ENCODE results near the gene MYH14. TPM values are rescaled to one million over a fixed set of nuclear protein-coding genes. Genes with fewer than 3 reads are reported as not detected.

The MYH14 gene
- total and polyA plus RNA-seq, 2 of the 13 experiments (the other 11 are each of a cell fraction or from before 2014, with no cell fraction given) = 5.5 to 5.8 TPM

- ATAC-seq (peak; percentile 63; the same call in 2 of the 3 replicates), DNase-seq (ENCODE audit: low spot score) (no peak), FAIRE-seq (no peak)
- ChIA-PET CTCF (ENCODE audit: low intra/inter-chr PET ratio, low total read pairs) (interaction anchor here (1.4 to 1.9 kb wide), 2 partner anchors 93 to 111 kb away, joined by 7 to 13 read pairs; no protein-coding TSS in a partner anchor), POLR2A (no interaction called here)
- Histone ChIP-seq H2AFZ (ENCODE audit: low read length) (no peak overlapping the region), H3K27me3 (ENCODE audit: control insufficient read depth in 1 of 2, insufficient read depth in 2 of 2, low read length in 2 of 2) (no peaks in the 10 kb centered on the region), H3K9ac (ENCODE audit: insufficient read depth, low read depth, low read length) (no peak overlapping the region), H4K20me1 (ENCODE audit: insufficient read depth, low read length) (no peaks in the 10 kb centered on the region), H3K36me3 (replicated peaks in 1 of 2; ENCODE audit: control insufficient read depth in 1 of 2, insufficient read depth in 2 of 2, low read length in 2 of 2) (no peaks in the 10 kb centered on the region), H3K4me1 (ENCODE audit: insufficient read depth, low read length) (no peaks in the 10 kb centered on the region), H3K4me2 (ENCODE audit: low read depth, low read length) (no peak overlapping the region), H3K4me3 (replicated peaks in 1 of 3; ENCODE audit: insufficient read depth in 1 of 3, low read depth in 2 of 3, low read length in 3 of 3) (no peak overlapping the region), H3K79me2 (ENCODE audit: insufficient read depth, low read length) (no peaks in the 10 kb centered on the region), H3K27ac (ENCODE audit: extremely low read length, insufficient read depth, low read length) (no peak overlapping the region), H3K9me3 (ENCODE audit: low read length) (no peaks in the 10 kb centered on the region)
- intact Hi-C loops (cut with micrococcal nuclease; ENCODE audit: unreplicated experiment) (no loop called here), in situ Hi-C loops (cut with HindIII; ENCODE audit: extremely low pct_ligation_motif_present, low pct_unique_long_range_greater_than_20kb) (loop anchor here (5.0 kb wide), 1 partner anchor 102 kb away; no protein-coding TSS in a partner anchor)
- BruUV-seq (replicated peaks) = no TSS peak
- WGBS (ENCODE audit: low lambda C conversion rate) = 45% methylated on average over 21 of the region's 25 CpGs
- TF ChIP-seq GTF2F1 (IDR thresholded peaks at IDR 0.05; ENCODE audit: low read length) = no peak
- TF ChIP-seq KDM2A (CRISPR knock-in tag; IDR thresholded peaks at IDR 0.05; ENCODE audit: borderline replicate concordance, low read depth) = peak; percentile 69
- TF ChIP-seq ZNF512B (CRISPR knock-in tag; IDR thresholded peaks at IDR 0.05; ENCODE audit: borderline replicate concordance) = no peak
- no peak for TF ChIP-seq ZNF335 (CRISPR knock-in tag; IDR thresholded peaks at IDR 0.05)
- TF ChIP-seq ATF1 (CRISPR knock-in tag; IDR thresholded peaks at IDR 0.05) = no peak
- TF ChIP-seq BATF2 (CRISPR knock-in tag; IDR thresholded peaks at IDR 0.05) = no peak
- no peak for TF ChIP-seq HOMEZ (CRISPR knock-in tag; IDR thresholded peaks at IDR 0.05; ENCODE audit: low read depth)
- no peak for TF ChIP-seq ASH2L (IDR thresholded peaks at IDR 0.05; ENCODE audit: insufficient read length, low read depth, low read length)
- TF ChIP-seq ZNF451 (CRISPR knock-in tag; IDR thresholded peaks at IDR 0.05) = no peak
- no peak for TF ChIP-seq ZBTB26 (CRISPR knock-in tag; IDR thresholded peaks at IDR 0.05; ENCODE audit: borderline replicate concordance)
- TF ChIP-seq RAD21 (CRISPR knock-in tag; IDR thresholded peaks at IDR 0.05) = peak; percentile 86
- TF ChIP-seq KDM3A (CRISPR knock-in tag; IDR thresholded peaks at IDR 0.05; ENCODE audit: low read depth) = no peak
- TF ChIP-seq NFE2 (CRISPR knock-in tag; IDR thresholded peaks at IDR 0.05) = no peak
- no peak for TF ChIP-seq TCF7L2 (IDR thresholded peaks at IDR 0.05; ENCODE audit: low read depth, low read length)
- 0 out of 2 replicates have a peak, but pooled peaks have one; percentile 23 for TF ChIP-seq PHF21A (CRISPR knock-in tag; IDR thresholded peaks at IDR 0.05)
- TF ChIP-seq ZNF225 (CRISPR knock-in tag; IDR thresholded peaks at IDR 0.05) = no peak
- no peak for TF ChIP-seq ZBTB46 (CRISPR knock-in tag; IDR thresholded peaks at IDR 0.05; ENCODE audit: borderline replicate concordance)
Measured at GRCh38 chr19:50258918-50259372, 55.5 kb downstream of the MYH14 start.
